Measurements from ENCODE around the gene PRLR.
"Not testable (repeated sequence)": the region's sequence is repeated elsewhere in the genome, so short reads cannot be mapped to it uniquely, and the experiment has no call there.

The PRLR gene

GRCh38 chr5:35127006-35127405, 103.3 kb downstream of the PRLR start:
- DNase-seq (ENCODE audit: low read depth), result no peak

- DNase-seq (ENCODE audit: low read depth), result no peak
Observed at GRCh38 chr5:35125746-35126145, 104.5 kb downstream of the PRLR start.

- no peak for DNase-seq (ENCODE audit: low read depth)
Observed at GRCh38 chr5:35124932-35125331, 105.4 kb downstream of the PRLR start.

GRCh38 chr5:35122819-35123218, 107.5 kb downstream of the PRLR start:
- no peak for DNase-seq (ENCODE audit: low read depth)

- DNase-seq (ENCODE audit: low read depth), result no peak
Observed at GRCh38 chr5:35120715-35121114, 109.6 kb downstream of the PRLR start.

- DNase-seq (ENCODE audit: low read depth), result no peak
Observed at GRCh38 chr5:35117967-35118366, 112.3 kb downstream of the PRLR start.

GRCh38 chr5:35115920-35116319, 114.4 kb downstream of the PRLR start:
- no peak for DNase-seq (ENCODE audit: low read depth)

GRCh38 chr5:35114698-35115097, 115.6 kb downstream of the PRLR start:
- no peak for DNase-seq (ENCODE audit: low read depth)

- DNase-seq (ENCODE audit: low read depth), result no peak
Observed at GRCh38 chr5:35112300-35112699, 118.0 kb downstream of the PRLR start.

GRCh38 chr5:35104550-35104949, 125.7 kb downstream of the PRLR start:
- DNase-seq (ENCODE audit: low read depth), result not testable (repeated sequence)

GRCh38 chr5:35103637-35104299, 126.5 kb downstream of the PRLR start:
- DNase-seq (ENCODE audit: low read depth), result no peak

- DNase-seq (ENCODE audit: low read depth), result not testable (repeated sequence)
Observed at GRCh38 chr5:35101720-35102119, 128.6 kb downstream of the PRLR start.

- no peak for DNase-seq (ENCODE audit: low read depth)
Observed at GRCh38 chr5:35101016-35101415, 129.3 kb downstream of the PRLR start.

- DNase-seq (ENCODE audit: low read depth), result no peak
Observed at GRCh38 chr5:35098214-35098613, 132.1 kb downstream of the PRLR start.

- DNase-seq (ENCODE audit: low read depth), result no peak
Observed at GRCh38 chr5:35096932-35097331, 133.4 kb downstream of the PRLR start.

GRCh38 chr5:35096216-35096615, 134.1 kb downstream of the PRLR start:
- no peak for DNase-seq (ENCODE audit: low read depth)

GRCh38 chr5:35095366-35095765, 134.9 kb downstream of the PRLR start:
- DNase-seq (ENCODE audit: low read depth), result no peak

GRCh38 chr5:35094948-35095347, 135.3 kb downstream of the PRLR start:
- no peak for DNase-seq (ENCODE audit: low read depth)

- no peak for DNase-seq (ENCODE audit: low read depth)
Observed at GRCh38 chr5:35092703-35093102, 137.6 kb downstream of the PRLR start.

- DNase-seq (ENCODE audit: low read depth), result no peak
Observed at GRCh38 chr5:35091704-35092103, 138.6 kb downstream of the PRLR start.

- DNase-seq (ENCODE audit: low read depth), result peak; percentile 36
Observed at GRCh38 chr5:35089334-35090314, 140.7 kb downstream of the PRLR start.

GRCh38 chr5:35087991-35088390, 142.3 kb downstream of the PRLR start:
- DNase-seq (ENCODE audit: low read depth), result no peak

GRCh38 chr5:35083150-35083549, 147.1 kb downstream of the PRLR start:
- DNase-seq (ENCODE audit: low read depth), result no peak

Data from T follicular helper cell (primary cell).